Thyroid gland (tissue), 4 donors: ENCODE results near the gene LPCAT2.

ENCODE experiments used
- POLR2A ChIP-seq, 2 donors: fragments of 450-650 bp; IDR thresholded peaks; one replicate each; pipeline ENCODE4 v1.6.1; 2017; ENCODE audit warnings: antibody characterized with exemption in 2 of 2, mild to moderate bottlenecking in 2 of 2, moderate library complexity in 1 of 2
- TF ChIP-seq, protein P1 (sequence below), 6 experiments: fragments of 200-600 bp in 3 of 6; fragments of 450-650 bp in 3 of 6; sonication (generic) in 3 of 6; IDR thresholded peaks; one replicate each; pipeline ENCODE4 v1.5.1; 2016 to 2019; ENCODE audit warnings: antibody characterized with exemption in 6 of 6, mild to moderate bottlenecking in 2 of 6, inconsistent platforms in 1 of 6, moderate library complexity in 1 of 6

DNA sequence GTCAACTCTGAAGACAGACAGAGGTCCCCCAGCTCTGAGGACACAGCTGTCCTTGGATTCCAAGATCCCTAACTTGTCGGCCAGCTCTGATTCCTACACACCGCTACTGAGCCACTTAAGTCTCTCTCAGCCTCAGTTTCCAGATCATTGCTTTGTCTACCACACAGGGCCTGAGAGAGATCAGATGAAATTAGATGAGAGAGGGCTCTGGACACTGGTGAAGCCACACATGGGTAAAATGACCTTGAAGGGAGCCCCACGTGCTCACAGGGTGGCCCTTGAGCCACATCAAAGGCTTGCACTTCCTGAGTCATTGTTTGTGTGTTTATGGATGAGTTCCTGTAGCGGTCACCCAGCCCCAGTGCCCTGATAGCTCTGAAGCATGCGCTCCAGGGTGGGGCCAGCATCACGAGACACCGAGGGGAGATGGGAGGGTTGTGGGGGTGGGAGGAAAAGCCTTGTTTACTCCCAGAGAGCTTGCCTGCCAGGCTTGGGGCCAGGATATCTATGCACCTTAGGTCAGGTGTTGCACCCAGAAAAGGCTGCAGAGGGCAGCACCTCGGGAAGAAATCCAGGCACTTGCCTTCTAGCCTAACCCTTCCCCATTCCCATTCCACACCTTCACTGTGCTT is 114.2 kb downstream of the LPCAT2 start:
- TF ChIP-seq POLR2A (IDR thresholded peaks at IDR 0.05) = no peak
- TF ChIP-seq, protein P1, sequence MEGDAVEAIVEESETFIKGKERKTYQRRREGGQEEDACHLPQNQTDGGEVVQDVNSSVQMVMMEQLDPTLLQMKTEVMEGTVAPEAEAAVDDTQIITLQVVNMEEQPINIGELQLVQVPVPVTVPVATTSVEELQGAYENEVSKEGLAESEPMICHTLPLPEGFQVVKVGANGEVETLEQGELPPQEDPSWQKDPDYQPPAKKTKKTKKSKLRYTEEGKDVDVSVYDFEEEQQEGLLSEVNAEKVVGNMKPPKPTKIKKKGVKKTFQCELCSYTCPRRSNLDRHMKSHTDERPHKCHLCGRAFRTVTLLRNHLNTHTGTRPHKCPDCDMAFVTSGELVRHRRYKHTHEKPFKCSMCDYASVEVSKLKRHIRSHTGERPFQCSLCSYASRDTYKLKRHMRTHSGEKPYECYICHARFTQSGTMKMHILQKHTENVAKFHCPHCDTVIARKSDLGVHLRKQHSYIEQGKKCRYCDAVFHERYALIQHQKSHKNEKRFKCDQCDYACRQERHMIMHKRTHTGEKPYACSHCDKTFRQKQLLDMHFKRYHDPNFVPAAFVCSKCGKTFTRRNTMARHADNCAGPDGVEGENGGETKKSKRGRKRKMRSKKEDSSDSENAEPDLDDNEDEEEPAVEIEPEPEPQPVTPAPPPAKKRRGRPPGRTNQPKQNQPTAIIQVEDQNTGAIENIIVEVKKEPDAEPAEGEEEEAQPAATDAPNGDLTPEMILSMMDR (IDR thresholded peaks at IDR 0.05) = peak in 1 of 6 experiments; percentile 10
